Fibroblast of skin of right quadriceps (primary cell): ENCODE data around the gene SLC44A4.

Source experiments
- DNase-seq: peaks from one replicate; pipeline ENCODE4 v3.0.0-alpha.2; 2013

The SLC44A4 gene

GRCh38 chr6:31900917-31901414 lies 22.2 kb upstream of the SLC44A4 start:
- DNase-seq, result no peak

- DNase-seq, result no peak
Measured at GRCh38 chr6:31899882-31900722, 21.3 kb upstream of the SLC44A4 start.

- no peak for DNase-seq
Measured at GRCh38 chr6:31899215-31899614, 20.4 kb upstream of the SLC44A4 start.

- no peak for DNase-seq
Measured at GRCh38 chr6:31898383-31899011, 19.7 kb upstream of the SLC44A4 start.

GRCh38 chr6:31897612-31898382 lies 19.0 kb upstream of the SLC44A4 start, which contains the start of gene EHMT2:
EHMT2 (minus strand) TSS chr6:31897698; CDS start chr6:31897677, 21 bp downstream.
- peak; percentile 77 for DNase-seq

GRCh38 chr6:31896856-31897611 lies 18.2 kb upstream of the SLC44A4 start:
- no peak for DNase-seq

GRCh38 chr6:31896493-31896855 lies 17.7 kb upstream of the SLC44A4 start:
- DNase-seq, result no peak

GRCh38 chr6:31892821-31893220 lies 14.0 kb upstream of the SLC44A4 start:
- no peak for DNase-seq

GRCh38 chr6:31889331-31889972 lies 10.7 kb upstream of the SLC44A4 start:
- DNase-seq, result no peak

GRCh38 chr6:31888276-31889258 lies 9.8 kb upstream of the SLC44A4 start:
- no peak for DNase-seq

- DNase-seq, result no peak
Measured at GRCh38 chr6:31887173-31888007, 8.6 kb upstream of the SLC44A4 start.

- no peak for DNase-seq
Measured at GRCh38 chr6:31886541-31886991, 7.8 kb upstream of the SLC44A4 start.

- DNase-seq, result no peak
Measured at GRCh38 chr6:31884528-31885035, 5.8 kb upstream of the SLC44A4 start.

GRCh38 chr6:31883676-31884075 lies 4.9 kb upstream of the SLC44A4 start:
- DNase-seq, result no peak

- no peak for DNase-seq
Measured at GRCh38 chr6:31882344-31882743, 3.5 kb upstream of the SLC44A4 start.

- DNase-seq, result no peak
Measured at GRCh38 chr6:31881136-31881859, 2.5 kb upstream of the SLC44A4 start.

- no peak for DNase-seq
Measured at GRCh38 chr6:31880616-31881015, 1.8 kb upstream of the SLC44A4 start.

GRCh38 chr6:31879901-31880300 lies 1.1 kb upstream of the SLC44A4 start:
- DNase-seq, result no peak

- no peak for DNase-seq
Measured at GRCh38 chr6:31879143-31879542, 346 bp upstream of the SLC44A4 start.
